T follicular helper cell (primary cell): ENCODE measurements around the gene C5.
A peak's percentile ranks its signal among the peaks of the same experiment; 100 is the strongest.

ENCODE experiments used
- DNase-seq: peaks from one replicate; pipeline ENCODE4 v3.0.0-alpha.2; 2020; ENCODE audit warnings: low read depth

Gene C5

GRCh38 chr9:120941046-120941770 is 108.9 kb downstream of the C5 start:
- DNase-seq = no peak

DNA sequence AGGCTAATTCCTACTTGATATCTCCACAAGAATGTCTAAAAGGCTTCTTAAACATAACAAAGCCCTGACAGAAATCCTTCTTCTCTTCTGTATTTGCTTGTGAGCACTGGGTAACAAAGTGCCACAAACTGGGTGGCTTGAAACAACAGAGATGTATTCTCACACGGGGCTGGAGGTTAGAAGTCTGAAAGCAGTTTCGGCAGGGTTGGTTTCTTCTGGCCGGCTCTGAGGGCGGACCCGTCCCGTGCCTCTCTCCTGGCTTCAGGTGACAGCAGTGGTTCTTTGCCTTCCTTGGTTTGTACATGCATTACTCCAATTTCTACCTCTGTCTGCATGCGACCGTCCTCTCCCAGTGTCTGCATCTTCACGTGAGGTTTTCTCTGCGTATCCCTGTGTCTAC is 109.5 kb downstream of the C5 start:
- no peak for DNase-seq

GRCh38 chr9:120938851-120939250 is 111.2 kb downstream of the C5 start:
- no peak for DNase-seq

- no peak for DNase-seq
Measured at GRCh38 chr9:120937596-120937995, 112.5 kb downstream of the C5 start.

- DNase-seq = no peak
Measured at GRCh38 chr9:120937127-120937526, 112.9 kb downstream of the C5 start.

- no peak for DNase-seq
Measured at GRCh38 chr9:120936764-120937122, 113.3 kb downstream of the C5 start.

DNA sequence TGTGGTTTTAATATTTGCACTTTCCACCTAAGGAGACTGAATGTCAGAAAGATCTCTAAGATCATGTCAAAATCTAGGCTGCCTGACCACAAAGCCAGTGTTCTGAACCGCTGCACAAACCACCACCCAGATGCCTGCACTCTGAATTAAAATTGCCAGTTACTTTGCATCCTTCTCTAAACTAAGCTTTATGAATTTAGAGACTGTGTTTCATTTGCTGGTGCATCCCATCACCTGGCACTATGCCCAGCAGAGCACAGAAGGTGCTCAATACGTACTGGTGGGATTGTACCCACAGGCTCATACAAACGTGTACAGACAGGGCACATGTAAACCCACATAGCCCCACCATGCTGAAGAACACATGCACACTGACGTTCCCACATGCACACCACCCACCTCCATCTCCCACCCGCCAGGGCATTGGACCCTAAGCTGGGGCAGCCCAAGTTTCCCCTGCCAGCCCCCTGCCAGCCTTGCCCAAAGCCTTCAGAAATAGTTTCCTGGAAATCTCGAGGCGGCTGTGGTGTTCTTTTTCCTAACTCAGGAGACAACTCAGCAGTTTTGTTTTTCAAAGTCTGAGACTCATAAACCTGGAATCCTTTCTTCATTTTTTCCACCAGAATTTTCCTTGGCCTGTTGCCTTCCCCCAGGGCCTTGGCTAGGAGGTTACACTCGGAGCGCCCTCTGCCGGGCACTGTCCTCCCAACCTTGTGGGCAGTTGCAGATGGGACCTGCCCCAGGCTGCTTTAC is 113.9 kb downstream of the C5 start:
- DNase-seq = peak; percentile 82

- DNase-seq = no peak
Measured at GRCh38 chr9:120935383-120935857, 114.7 kb downstream of the C5 start.

GRCh38 chr9:120934281-120934680 is 115.8 kb downstream of the C5 start:
- DNase-seq = no peak

GRCh38 chr9:120933310-120934055 is 116.6 kb downstream of the C5 start:
- DNase-seq = no peak

- no peak for DNase-seq
Measured at GRCh38 chr9:120932086-120932823, 117.8 kb downstream of the C5 start.

DNA sequence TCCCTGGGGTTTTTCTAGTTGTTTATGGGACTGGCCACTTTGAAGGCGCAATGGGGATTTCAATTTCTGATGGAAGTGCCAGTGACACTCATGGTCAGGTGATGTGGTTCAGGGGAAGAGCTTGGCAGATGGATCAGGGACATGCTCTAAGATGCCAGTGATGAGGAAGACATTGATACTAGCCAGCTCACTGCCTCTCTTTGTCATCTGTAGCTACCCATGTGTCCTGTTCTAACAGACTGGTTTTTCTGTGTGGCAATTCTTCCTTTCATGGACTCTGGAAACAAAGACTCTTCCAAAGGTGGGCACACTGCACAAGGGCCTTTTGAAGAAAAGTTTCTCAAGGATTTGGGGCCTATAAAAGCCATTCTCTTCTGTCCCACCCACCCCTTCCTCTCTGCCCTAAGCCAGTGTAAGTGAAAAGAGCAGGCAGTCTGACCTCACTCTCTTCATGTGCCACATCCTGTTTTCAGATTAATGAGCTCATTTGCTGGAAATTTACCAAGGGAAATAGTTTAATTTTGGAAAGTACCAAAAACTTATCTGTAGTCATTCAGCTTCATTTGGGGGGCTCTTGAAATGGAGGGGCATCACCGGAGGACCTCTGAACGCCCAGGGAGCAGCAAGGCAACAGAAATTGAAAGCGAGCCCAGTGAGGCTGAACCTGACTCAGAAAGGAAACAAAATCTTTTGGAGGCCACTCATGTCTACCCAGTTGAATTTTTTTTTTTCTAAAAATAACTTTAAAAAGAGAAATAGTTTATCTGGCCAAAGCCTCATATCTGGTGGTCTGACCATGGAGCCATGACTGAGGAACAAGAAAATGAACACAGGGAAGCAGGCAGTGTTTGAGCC is 118.6 kb downstream of the C5 start:
- peak; percentile 53 for DNase-seq

DNA sequence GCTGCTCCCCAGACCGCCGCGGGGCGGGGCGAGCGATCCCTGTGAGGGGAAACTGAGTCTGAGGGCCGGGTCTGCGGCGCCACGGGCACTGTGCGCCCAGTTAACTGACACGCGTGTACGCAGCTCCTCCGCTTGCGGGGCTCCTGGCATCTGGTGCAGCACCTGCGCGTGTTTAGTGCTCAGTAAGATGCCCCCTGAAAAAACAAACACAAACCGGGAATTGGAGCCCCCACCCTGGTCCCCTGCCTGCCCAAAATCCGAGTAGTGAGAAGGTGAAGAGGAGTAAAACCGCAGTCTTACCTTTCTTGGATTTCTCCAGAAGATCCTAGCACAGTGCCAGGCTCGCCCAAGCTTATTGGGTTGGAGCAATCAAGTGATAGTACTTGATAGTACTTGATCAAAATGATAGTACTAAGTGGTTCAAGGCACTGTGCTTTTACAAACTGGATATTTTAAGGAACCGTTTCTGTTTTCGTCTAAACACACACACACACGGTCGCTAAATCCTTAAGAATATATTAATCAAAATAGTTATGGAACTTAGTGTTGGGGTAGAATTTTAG is 120.8 kb downstream of the C5 start:
- DNase-seq = no peak

DNA sequence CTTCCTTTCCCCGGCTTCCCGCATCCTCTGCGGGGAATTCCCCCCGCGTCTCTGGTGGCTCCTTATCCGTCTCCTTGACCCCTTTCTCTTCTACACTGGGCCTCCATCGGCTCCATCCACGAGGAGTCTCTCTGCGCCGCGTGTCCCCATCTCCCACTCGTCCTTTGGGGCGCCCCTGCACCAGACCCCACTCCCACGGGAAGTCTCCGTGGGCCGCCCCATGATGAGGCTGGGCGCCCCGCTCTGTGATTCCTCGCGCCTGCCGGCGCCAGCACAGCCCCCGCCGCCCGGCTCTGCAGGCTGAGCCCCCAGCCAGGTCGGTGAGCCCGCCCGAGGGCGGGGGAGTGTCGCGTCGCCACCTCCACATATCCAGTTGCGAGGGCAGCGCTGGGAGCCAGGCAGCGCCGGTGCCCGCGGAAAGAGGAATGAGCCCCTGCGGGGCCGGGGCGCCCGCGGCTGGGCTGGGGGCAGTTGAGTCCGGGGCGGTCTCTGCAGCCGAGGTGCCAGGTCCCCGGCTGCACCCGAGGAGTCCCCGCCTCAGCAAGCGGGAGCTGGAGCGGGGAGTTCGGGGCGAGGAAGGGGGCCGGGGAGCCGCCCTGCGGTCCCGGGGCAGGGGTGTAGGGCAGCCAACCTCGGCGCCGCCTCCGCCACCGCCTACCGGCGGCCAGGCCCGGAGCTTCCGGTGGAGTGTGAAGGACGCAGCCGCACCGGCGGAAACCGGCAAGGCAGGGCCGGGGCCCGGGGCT is 121.4 kb downstream of the C5 start:
- DNase-seq = peak; percentile 50

- no peak for DNase-seq
Measured at GRCh38 chr9:120928015-120928482, 122.0 kb downstream of the C5 start.

DNA sequence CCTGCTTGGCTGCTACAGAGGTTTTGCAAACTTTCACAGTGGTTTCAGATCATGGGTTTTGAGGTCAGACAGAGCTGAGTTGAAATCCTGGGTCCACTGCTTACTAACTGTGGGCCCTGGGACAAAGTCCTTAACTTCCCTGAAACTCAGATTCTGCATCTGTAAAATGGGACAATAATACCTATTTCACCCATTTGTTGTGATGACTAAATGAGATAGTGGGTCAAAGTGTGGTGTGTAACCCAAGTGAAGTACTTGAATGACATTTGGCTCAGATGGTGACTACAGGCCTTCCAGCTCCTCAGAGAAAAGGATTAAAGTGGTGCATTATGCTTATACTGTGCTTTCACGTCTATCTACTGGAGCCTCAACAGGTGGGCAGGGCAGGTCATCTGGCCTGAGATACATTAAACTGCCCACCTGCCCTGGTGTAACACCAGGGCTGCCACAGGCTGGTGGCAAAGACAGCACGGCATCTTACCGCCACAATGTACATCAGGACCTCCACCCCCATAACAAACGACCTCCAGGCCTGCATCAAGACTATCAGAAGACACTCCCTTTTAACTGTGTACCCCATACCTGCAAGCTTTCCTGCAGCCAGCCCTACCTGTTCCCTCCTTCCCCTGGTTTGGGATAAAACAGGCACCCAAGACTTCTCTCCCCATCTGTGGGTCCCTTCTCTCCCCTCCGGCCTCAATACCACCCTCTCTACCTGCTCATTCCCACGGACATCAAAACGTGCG is 122.6 kb downstream of the C5 start:
- no peak for DNase-seq

GRCh38 chr9:120926397-120926928 is 123.6 kb downstream of the C5 start, which contains the start of gene TRAF1:
TRAF1 (minus strand) TSS chr9:120926796; CDS start chr9:120926075, 721 bp downstream.
- no peak for DNase-seq

GRCh38 chr9:120925535-120926396 is 124.3 kb downstream of the C5 start:
- peak; percentile 63 for DNase-seq
